ENCODE results near the gene PHOX2A.

Gene PHOX2A

DNA sequence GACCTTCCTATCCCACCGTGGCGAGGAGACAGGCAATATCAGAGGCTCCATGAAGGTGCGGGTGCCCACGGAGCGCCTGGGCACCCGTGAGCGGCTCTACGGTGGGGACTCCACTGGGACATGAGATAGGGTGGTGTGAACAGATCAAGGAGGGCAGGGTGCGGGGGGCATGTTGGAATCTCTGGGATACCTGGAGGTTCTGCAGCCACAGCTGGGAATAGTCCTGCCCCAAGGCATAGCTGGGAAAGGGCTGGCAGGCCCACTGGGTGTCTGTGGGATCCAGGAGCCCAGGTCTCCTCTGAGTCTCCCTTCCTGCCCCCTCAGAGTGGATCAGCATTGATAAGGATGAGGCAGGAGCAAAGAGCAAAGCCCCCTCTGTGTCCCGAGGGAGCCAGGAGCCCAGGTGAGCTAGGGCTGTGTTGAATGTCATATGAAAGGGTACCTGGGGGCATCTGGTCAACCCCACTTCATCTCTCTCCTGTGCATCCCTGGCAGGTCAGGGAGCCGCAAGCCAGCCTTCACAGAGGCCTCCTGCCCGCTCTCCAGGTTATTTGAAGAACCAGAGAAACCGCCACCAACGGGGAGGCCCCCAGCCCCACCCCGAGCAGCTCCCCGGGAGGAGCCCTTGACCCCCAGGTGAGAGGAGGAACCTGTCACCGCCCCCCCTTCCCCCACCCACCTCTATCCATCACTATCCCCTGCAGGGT is 8.5 kb downstream of the PHOX2A start:
- Histone ChIP-seq H3K9me3 (ENCODE audit: insufficient read depth, low read depth, low read length) (no peaks in the 10 kb centered on the region), H4K20me1 (ENCODE audit: insufficient read depth, low read length, poor library complexity, severe bottlenecking) (no peaks in the 10 kb centered on the region), H3K4me2 (ENCODE audit: low read depth, low read length, poor library complexity, severe bottlenecking) (no peak overlapping the region), H3K4me3 (ENCODE audit: low read length, poor library complexity, severe bottlenecking) (no peak overlapping the region), H3K36me3 (ENCODE audit: insufficient read depth, low read length) (peaks cover 66% of the 10 kb centered on the region; the same call in 1 of the 2 replicates), H3K9me2 (replicated peaks; ENCODE audit: low read depth, low read length) (no peaks in the 10 kb centered on the region), H3K79me2 (ENCODE audit: insufficient read depth, low read length) (no peaks in the 10 kb centered on the region), H2AFZ (ENCODE audit: low read length) (no peak overlapping the region), H3K9ac (ENCODE audit: low read depth, low read length, poor library complexity, severe bottlenecking) (no peak overlapping the region), H3F3A (ENCODE audit: low read depth) (peaks cover 3% of the 10 kb centered on the region), H3K27me3 (ENCODE audit: insufficient read depth, low read length, poor library complexity, severe bottlenecking) (no peaks in the 10 kb centered on the region), H3K4me1 (ENCODE audit: insufficient read depth, low read length, poor library complexity, severe bottlenecking) (no peaks in the 10 kb centered on the region)
- TF ChIP-seq, protein P1, sequence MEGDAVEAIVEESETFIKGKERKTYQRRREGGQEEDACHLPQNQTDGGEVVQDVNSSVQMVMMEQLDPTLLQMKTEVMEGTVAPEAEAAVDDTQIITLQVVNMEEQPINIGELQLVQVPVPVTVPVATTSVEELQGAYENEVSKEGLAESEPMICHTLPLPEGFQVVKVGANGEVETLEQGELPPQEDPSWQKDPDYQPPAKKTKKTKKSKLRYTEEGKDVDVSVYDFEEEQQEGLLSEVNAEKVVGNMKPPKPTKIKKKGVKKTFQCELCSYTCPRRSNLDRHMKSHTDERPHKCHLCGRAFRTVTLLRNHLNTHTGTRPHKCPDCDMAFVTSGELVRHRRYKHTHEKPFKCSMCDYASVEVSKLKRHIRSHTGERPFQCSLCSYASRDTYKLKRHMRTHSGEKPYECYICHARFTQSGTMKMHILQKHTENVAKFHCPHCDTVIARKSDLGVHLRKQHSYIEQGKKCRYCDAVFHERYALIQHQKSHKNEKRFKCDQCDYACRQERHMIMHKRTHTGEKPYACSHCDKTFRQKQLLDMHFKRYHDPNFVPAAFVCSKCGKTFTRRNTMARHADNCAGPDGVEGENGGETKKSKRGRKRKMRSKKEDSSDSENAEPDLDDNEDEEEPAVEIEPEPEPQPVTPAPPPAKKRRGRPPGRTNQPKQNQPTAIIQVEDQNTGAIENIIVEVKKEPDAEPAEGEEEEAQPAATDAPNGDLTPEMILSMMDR (conservative IDR thresholded peaks at IDR 0.05; ENCODE audit: low read length) = no peak

DNA sequence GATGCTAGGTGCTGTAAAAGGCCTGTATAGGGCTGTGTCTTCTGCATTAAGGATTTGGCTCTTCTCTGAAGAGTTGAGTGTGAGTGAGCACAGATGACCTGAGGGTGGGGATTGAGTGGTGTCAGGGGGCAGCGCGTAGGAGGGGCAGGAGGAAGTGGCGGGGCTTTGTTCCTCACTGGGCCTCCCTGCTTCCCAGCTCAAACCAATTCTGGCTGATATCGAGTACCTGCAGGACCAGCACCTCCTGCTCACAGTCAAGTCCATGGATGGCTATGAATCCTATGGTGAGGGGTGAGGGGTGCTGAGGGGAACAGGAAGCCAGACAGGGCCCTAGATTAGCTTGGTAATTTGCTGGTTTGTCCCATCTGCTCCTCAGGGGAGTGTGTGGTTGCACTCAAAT is 9.1 kb downstream of the PHOX2A start:
- H3K4me2 ChIP-seq (ENCODE audit: low read depth, low read length, poor library complexity, severe bottlenecking) = no peak overlapping the region
- H2AFZ ChIP-seq (ENCODE audit: low read length) = no peak overlapping the region
- H3K9me3 ChIP-seq (ENCODE audit: insufficient read depth, low read depth, low read length) = no peaks in the 10 kb centered on the region
- H4K20me1 ChIP-seq (ENCODE audit: insufficient read depth, low read length, poor library complexity, severe bottlenecking) = no peaks in the 10 kb centered on the region
- no peaks in the 10 kb centered on the region for H3K4me1 ChIP-seq (ENCODE audit: insufficient read depth, low read length, poor library complexity, severe bottlenecking)
- H3K79me2 ChIP-seq (ENCODE audit: insufficient read depth, low read length) = no peaks in the 10 kb centered on the region
- H3K9me2 ChIP-seq (replicated peaks; ENCODE audit: low read depth, low read length) = no peaks in the 10 kb centered on the region
- no peaks in the 10 kb centered on the region for H3K27me3 ChIP-seq (ENCODE audit: insufficient read depth, low read length, poor library complexity, severe bottlenecking)
- no peak overlapping the region for H3K4me3 ChIP-seq (ENCODE audit: low read length, poor library complexity, severe bottlenecking)
- H3F3A ChIP-seq (ENCODE audit: low read depth) = peaks cover 3% of the 10 kb centered on the region
- TF ChIP-seq, protein P1 (conservative IDR thresholded peaks at IDR 0.05; ENCODE audit: low read length) = no peak
- TF ChIP-seq EZH2phosphoT487 (IDR thresholded peaks at IDR 0.05; ENCODE audit: borderline replicate concordance) = no peak
- H3K9ac ChIP-seq (ENCODE audit: low read depth, low read length, poor library complexity, severe bottlenecking) = no peak overlapping the region
- peaks cover 71% of the 10 kb centered on the region; the same call in 1 of the 2 replicates for H3K36me3 ChIP-seq (ENCODE audit: insufficient read depth, low read length)

DNA sequence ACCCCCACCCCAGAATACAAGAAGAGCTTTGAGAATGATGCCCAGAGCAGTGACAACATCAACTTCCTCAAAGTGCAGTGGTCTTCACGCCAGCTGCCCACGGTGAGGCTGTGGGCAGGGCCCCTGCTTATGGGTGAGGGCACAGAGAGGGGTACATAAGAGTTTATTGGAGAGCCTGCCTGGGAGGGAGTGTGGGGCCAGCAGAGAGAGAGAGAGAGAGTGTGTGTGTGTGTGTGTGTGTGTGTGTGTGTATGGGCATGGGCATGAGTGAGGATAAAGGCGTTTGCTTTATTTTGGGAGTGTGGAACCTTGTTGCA is 9.5 kb downstream of the PHOX2A start:
- H3K9me3 ChIP-seq (ENCODE audit: insufficient read depth, low read depth, low read length) = no peaks in the 10 kb centered on the region
- H3K4me2 ChIP-seq (ENCODE audit: low read depth, low read length, poor library complexity, severe bottlenecking) = no peak overlapping the region
- no peak overlapping the region for H3K9ac ChIP-seq (ENCODE audit: low read depth, low read length, poor library complexity, severe bottlenecking)
- H3K36me3 ChIP-seq (ENCODE audit: insufficient read depth, low read length) = peaks cover 76% of the 10 kb centered on the region; the same call in 1 of the 2 replicates
- H3K4me3 ChIP-seq (ENCODE audit: low read length, poor library complexity, severe bottlenecking) = no peak overlapping the region
- H3K9me2 ChIP-seq (replicated peaks; ENCODE audit: low read depth, low read length) = no peaks in the 10 kb centered on the region
- H2AFZ ChIP-seq (ENCODE audit: low read length) = no peak overlapping the region
- H3K79me2 ChIP-seq (ENCODE audit: insufficient read depth, low read length) = no peaks in the 10 kb centered on the region
- peaks cover 3% of the 10 kb centered on the region for H3F3A ChIP-seq (ENCODE audit: low read depth)
- no peak for TF ChIP-seq EZH2phosphoT487 (IDR thresholded peaks at IDR 0.05; ENCODE audit: borderline replicate concordance)
- TF ChIP-seq, protein P1 (conservative IDR thresholded peaks at IDR 0.05; ENCODE audit: low read length) = no peak
- no peaks in the 10 kb centered on the region for H4K20me1 ChIP-seq (ENCODE audit: insufficient read depth, low read length, poor library complexity, severe bottlenecking)
- H3K4me1 ChIP-seq (ENCODE audit: insufficient read depth, low read length, poor library complexity, severe bottlenecking) = no peaks in the 10 kb centered on the region
- H3K27me3 ChIP-seq (ENCODE audit: insufficient read depth, low read length, poor library complexity, severe bottlenecking) = no peaks in the 10 kb centered on the region

Measured in Loucy (cell line).